NCI-H1694 treated with DMSO at 0.1 percent for 48 hours (cell line): Measurements from ENCODE around the gene SULT1E1.
"Not testable (repeated sequence)": the region's sequence is repeated elsewhere in the genome, so short reads cannot be mapped to it uniquely, and the experiment has no call there.

Experiments
- DNase-seq: peaks from one replicate; lab custom pipeline; 2025; lab: John Stamatoyannopoulos, UW

SULT1E1 gene

DNA sequence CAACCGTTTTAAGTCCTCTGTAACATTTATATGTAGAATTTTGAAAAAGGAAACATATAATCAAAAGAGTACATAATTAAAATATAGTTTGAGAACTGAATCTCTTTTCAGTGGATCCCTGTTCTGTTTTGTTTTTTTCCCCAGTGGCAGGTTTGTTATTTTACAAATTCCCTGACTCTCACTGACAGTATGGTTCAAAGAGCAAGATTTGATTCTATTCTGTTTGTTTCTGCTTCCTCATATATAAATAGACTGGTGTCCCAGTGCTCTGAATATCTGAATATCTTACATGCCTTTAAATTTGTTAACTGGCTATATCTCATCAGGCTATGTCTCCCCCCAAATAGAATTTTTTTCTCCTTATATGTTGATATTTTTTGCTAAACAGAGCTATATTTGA lies 16.6 kb downstream of the SULT1E1 start:
- DNase-seq, result no peak

DNA sequence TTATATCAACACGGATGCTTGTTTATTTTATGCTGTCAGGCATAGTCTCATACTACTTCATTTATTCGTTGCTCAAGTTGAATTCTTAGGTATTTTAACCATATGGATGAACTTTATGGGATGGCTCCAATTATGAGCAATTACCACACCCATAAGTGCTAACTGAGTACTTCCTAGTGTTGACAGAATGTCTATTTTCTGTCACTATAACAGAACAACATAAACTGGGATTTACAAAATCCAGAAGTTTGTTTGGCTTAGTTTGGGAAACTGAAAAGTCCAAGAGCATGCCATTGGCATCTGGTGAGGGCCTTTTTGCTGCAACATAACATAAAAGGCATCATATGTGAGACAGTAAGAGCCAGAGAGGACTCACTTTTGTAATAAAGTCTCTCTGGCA lies 21.0 kb downstream of the SULT1E1 start:
- no peak for DNase-seq

DNA sequence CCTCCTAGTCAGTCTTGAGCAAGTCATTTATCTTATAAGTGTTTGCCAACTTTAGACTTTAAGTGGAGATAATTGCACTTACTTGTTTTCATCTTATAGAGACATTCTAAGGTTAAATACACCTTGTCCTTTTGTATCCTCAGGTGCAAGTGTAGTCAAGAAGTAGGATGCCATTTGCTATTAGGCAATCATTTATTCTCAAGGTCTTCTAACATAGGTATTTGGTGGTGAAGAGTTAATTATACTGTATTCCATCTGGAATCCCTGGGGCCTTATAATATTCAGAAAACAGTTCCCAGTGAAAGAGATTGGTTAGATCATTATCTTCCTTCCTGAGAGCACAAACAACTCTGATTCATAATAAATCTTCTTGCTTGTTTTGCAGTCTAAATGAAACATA lies 23.7 kb downstream of the SULT1E1 start:
- DNase-seq, result no peak

DNA sequence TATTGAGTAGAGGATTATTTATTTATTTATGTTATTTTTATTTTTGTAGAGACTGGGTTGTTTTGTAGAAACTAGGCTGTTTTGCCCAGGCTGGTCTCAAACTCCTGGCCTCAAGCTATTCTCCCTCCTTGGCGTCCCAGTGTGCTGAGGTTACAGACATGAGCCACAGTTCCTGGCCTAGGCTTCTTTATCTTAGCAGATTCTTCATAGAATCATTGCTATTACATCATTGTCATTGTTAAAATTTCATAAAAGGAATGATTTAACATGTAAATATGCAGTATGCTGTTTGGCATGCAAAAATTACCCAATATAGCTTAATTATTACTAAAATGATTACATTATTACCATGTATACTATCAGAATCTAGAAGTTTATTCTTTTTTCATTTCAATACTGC lies 24.2 kb downstream of the SULT1E1 start:
- no peak for DNase-seq

DNA sequence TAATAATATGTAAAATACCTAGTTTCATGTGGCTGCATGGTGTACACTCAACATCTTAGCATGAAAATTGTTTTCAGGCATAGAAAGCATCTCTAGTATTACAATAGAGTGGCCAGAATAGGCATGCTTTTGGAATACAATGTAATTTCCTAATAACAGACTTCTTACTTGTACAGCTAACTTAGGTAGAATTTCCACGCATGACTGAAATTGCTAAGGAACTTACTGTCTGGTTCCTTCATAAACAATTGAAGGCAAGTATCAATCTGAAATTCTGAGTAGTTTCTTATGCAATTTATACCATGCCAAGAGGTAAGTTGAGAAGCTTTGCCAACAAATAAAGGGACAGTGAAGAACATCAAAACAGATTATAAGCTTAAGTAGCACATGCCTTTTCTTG lies 26.7 kb downstream of the SULT1E1 start:
- DNase-seq, result no peak

DNA sequence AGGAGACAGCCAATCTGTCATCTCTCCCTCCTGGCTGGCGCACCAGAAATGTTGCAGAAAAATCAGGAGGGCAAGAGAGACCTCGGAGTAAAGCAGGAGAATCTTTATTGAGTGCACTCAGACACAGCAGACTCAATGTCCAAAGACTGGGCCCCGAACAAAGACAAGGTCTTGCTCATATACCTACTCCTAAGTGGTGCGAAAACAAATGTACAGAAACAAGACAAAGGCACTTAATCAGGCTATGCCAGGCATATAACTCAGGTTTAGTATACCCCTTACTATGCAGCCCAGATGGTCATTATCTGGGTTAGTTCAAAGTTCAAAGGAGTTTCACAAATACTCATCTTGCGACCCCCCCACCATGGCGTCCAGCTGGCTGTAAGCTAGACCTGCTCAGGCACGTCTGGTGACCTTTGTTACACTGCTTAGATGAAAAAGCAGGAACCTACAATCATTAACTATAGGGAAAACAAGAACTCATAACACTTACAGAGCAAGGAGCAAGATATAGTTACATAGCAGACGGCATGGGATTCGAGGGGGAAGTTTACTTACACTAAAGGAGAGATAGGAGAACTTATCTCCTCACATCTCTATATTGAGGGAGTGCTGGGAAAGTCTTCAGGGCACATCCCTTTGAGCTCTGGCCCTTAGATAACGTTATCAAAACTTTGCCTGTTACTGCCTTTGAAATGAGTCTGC lies 27.5 kb downstream of the SULT1E1 start:
- no peak for DNase-seq

DNA sequence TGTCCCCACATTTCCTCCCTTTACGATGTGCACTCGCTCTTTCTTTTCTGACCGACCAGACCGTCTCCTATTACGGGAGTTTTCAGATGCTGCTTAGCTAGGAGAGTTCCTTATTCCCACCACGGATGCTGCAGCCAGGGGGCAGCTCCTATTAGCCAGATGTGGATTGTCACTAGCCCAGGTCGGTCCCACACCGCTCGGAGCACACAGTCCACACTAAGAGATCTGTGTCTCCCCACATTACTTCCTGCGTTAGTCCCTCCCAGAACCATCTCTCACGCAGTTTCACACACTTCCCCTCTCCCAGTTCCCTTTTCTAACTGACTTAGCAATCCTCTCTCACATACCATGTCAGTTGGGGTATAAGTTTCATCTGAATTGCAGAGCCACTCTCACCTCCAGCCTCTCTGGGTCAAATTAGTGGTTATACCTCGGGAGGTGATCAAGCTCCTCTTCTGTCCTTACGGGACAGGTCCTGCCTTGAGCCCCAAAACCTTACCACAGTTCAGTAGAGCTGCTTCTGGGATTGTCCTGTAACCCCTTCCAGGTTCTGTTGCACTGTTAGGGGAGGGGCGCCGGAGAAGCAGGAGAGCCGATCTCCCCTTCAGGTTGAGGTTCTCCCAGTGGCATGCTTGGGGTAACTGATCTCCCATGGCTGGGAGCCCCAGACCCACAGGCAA lies 28.2 kb downstream of the SULT1E1 start:
- no peak for DNase-seq

DNA sequence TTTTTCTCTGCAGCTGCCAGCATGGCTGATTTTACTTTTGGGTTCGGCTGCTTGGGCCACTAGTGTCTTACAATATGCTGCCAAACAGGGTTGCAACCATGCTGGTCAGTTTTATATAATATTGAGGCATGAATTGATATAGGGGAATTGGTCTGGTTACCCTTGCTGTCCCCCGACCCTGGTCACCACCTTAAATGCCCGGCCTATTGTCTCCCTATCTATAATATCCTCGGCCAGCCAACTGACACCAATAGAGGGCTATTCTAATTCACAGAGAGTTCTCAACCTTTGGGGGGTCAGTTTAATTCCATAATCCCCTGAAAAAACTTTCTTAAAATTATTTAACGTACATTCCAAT lies 28.7 kb downstream of the SULT1E1 start:
- no peak for DNase-seq

DNA sequence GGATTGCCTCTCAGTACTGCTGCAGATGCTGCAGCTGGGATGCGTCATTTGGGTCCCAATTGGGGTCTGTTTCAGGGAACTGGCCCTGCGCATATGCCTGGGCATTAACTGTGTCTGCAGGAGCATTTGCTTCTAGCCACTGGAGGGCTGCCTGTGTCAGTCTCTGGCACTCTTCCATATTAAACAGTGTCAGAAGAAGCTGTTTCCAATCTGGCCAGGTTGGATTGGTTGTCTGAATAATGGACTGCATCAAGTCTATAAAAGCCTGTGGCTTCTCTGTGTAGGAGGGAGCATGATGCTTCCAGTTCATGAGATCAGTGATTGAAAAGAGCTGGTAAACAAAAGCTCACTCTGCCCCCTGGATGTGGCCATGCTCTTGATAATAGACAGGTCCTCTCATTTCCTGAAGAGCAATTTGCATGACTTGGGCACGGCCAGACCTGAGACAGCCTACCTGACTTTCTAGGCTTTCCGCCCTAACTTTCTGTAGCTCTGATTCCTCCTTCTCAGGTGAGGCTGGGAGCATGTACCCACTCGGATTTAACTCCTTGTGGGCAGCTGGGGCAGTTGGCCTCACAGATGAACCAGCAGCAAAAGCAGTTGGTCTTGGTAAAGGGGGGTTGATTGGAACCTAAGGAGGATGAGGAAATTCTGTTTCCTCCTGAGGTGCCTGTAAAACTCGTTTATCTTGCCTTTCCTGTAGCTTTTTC lies 29.2 kb downstream of the SULT1E1 start:
- no peak for DNase-seq

DNA sequence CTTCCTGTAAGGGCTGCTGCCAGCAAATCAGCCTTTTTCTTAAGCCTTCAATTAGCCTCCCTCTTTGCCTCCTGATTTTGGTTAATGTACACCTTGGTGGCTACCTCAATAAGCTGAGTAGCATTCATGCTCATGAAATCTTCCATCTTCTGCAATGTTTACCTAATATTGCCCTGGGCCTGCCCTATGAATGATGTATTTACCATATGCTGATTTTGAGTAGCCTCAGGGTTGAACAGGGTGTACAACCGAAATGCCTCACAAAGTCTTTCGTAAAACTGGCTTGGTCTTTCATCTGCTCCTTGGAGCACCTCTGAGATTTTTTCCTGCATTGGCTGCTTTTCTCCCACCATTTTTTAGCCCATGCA lies 29.8 kb downstream of the SULT1E1 start:
- DNase-seq, result no peak

DNA sequence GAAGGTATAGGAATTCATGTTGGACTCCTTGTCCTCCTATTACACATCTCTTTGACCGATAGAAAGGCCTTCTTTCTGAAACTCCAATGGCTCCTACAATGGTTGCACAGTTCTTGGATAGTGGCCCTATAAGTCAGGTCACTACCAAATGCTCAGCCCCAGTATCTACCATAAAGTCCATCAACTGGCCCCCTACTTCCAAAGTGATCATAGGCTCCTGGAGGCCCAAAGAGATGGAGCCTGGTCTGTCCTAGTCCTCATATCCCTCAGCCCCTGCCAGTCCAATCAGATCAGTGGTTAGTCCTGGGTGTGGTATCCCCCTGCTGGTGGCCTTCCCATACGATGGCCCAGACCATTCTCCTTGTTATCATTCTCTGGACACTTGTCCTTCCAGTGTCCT lies 30.3 kb downstream of the SULT1E1 start:
- no peak for DNase-seq

DNA sequence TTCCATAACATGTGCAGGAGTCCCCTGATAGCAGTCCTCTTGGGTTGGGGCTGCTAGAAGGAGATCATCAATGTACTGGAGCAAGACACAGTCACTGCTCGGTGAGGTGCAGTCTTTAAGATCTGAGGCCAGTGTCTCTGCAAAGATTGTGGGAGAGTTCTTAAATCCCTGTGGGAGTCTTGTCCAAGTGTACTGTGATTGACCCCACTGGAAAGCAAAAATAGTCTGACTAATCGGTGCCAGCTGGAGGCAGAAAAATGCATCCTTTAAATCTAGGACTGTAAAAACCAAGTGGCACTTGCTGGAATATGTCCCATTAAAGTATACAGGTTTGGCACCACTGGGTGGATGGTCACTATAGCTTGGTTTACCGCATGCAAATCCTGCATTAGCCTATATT lies 31.1 kb downstream of the SULT1E1 start:
- no peak for DNase-seq

DNA sequence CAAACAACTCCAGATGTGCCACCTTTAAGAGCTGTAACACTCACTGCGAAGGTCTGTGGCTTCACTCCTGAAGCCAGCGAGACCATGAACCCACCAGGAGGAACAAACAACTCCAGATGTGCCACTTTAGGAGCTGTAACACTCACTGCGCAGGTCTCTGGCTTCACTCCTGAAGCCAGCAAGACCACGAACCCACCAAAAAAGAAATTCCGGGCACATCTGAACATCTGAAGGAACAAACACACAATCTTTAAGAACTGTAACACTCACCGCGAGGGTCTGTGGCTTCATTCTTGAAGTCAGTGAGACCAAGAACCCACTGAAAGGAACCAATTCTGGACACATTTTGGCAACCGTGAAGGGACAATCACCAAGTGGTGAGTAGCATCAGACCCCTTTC lies 34.9 kb downstream of the SULT1E1 start:
- DNase-seq, result not testable (repeated sequence)

DNA sequence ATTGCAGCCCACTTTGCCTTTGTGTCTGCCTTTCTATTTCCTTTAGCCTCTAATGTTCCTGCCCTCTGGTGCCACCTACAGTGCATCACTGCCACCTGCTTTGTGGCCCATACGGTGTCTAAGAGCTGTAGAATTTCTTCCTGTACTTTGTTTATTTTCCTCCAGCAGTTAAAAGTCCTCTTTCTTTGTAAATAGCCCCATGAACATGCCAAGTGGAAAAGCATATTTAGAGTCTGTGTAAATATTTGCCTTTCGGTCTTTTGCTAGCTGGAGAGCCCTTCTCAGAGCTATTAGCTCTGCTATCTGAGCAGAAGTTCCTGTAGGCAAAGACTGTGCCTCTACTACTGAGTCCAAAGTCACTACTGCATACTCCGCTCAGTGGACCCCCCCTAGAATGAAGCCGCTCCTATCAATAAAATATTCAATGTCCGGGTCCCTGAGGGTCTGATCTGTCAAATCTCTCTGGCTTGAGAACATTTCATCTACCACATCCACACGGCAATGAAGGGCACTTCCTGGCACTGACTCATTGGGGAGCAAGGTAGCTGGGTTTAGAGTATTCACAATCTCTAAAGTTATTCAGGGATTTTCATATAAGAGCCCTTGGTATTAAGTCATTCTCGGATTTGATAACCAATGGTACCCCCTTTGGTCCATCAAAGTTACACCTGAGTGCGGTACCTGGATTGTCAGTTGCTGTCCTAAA lies 36.3 kb downstream of the SULT1E1 start:
- DNase-seq, result no peak

DNA sequence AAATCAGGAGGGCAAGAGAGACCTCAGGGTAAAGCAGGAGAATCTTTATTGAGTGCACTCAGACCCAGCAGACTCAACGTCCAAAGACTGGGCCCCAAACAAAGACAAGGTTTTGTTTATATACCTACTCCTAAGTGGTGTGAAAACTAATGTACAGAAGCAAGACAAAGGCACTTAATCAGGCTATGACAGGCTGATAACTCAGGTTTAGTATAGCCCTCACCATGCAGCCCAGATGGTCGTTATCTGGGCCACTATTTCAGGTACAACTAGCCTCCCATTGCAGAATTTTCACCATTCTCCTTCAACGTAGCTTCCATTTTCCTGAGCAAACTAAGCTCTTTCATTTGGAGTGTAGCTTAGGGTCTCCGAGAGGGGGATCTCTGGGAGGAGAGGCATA lies 36.9 kb downstream of the SULT1E1 start:
- no peak for DNase-seq

DNA sequence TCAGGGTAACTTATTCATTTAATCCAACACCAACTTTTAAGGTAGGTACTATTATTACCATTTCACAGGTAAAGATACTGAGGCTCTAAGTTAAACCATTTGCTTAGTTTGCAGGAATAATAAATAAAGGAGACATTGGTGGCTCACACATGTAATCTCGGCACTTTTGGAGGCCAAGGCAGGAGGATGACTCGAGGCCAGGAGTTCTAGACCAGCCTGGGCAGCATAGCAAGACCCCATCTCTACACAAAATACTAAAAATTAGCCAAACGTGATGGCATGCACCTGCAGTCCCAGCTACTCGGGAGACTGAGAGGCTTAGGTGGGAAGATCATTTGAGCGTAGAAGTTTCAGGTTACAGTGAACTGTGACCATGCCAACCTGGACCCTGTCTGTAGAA lies 37.7 kb downstream of the SULT1E1 start:
- DNase-seq, result no peak

DNA sequence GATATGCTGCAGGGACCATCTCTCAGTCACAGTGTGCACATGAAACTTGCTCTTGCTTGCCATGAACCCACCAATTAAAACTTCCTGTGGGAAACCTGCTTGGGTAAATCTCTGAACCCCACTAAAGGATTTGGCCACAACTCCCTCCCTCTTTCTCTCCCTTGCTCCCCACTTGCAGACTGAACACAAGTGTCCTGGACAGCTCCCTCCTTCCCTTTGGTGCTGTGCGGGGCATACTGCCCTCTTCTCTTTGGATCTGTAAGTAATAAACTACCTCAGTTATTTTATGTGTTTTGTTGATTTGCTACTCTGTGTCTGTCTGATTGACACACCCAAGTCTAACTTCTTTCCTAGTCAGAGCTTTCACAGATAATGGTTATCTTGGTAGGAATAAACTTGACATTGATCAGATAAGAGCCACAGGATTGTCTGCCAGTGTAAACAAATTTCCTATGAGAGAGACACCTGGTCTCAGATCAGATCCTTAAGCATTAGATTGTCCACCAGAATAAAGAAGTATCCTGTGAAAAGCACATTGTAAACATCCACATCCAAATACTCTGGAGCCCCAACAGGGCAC lies 41.8 kb downstream of the SULT1E1 start:
- no peak for DNase-seq

DNA sequence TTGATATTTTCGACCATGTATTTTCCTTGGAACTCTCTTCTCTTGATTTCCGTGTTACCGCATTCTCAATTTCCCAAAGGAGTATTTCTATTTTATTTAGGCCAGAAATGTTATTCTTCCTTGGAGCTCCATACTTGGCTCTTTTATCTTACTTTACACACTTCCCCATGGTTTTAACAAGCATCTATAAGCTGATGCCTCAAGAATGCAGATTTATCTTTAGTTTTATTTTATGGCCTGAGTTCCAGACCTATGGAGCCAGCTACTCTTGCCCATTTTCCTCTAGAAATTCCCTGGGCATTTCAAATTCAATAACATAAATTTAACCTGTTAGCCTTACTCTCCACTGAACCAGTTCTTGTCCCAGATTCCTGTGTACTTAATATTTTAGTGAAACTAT lies 43.7 kb downstream of the SULT1E1 start:
- DNase-seq, result no peak

DNA sequence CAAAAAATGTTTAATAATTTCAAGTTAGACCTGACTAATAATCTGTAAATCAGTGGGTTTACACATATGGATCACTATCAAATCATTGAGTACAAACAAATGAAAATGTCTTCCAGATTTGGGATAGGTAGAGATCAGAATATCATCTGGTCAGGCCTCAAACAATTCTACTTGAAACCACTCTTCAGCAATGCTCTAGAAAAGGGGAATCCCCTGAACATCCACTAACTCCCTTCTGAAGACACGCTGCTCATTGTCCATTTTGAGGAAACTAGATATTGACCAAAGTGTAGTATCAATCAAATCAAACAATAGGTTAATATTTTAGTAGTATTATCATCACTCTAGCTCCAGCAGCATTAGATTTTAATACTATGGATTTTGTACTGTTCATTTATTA lies 46.3 kb downstream of the SULT1E1 start:
- DNase-seq, result no peak

DNA sequence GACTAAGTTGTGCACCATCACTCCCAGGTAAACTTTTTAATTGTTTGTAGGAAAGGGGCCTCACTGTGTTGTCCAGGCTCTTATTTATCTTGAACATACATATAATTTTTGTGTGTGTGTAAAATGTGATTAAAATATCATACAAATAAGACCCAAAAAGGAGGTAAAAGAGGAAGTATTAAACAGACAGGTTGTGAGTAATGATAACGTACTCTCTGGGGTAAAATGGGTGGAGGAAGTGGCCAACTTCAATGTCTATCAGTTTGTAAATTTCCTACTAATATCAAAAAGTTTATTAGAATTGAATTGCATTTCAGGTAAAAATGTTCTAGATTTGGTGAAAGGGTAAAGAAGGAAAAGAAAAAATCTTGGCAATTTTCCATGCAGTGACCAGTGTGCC lies 48.8 kb downstream of the SULT1E1 start:
- DNase-seq, result no peak

DNA sequence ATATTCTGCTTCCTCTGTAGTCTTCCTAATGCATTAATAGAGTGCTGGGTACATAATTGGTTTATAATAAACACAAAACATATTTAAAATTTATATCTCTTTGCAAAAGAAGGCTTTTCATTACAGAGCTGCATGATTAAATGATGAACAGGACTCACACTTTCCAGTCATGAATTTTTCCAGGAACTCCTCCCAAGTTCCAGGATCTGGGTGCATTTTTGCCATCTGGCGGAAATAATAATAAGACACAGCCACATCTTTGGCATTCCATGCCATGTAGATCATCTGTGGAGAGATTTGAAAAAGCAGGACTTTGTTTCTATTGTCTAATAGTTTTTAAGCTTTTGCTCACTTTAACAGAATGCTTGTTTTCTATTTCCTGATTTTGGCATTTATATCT lies 59.3 kb downstream of the SULT1E1 start:
- DNase-seq, result no peak

DNA sequence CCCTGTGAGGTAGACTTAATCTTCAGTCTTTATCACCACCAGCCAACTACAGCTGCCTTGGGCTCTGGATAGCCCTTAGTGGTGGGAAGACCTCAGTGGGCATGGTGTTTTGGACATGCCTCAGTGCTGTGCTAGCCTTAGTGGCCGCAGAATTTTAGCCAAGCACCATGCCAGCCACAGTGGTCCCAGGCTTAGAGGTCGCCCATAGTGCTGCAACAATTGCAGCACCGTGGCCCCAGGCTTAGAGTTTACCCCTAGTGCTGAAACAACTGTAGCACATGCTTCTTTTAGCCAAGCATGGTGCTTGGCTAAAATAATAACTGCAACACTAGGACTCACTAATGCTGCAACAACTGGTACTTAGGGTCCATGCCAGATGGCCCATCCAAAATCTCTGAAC lies 60.6 kb downstream of the SULT1E1 start:
- DNase-seq, result no peak

DNA sequence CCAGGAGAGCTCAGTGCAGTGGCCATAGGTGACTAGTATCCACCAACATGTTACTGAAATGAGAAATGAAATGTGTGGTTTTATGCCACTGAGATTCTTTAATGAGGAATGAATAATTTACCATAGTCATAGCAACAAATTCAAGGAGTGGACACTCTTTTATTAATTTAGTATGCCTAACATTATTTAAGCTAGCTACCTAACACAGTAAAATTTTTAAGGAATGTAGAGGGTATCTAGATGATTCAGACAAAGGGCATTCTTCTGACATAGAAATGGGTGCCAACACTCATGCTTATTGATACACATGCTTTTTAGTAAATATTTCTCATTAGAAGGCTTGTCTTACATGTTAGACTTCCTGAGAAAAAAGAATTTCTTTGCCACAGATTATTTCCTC lies 66.2 kb downstream of the SULT1E1 start:
- no peak for DNase-seq
